Endothelial cell (in vitro differentiated cells): ENCODE measurements around the gene COL25A1. TPM values are rescaled to one million over a fixed set of nuclear protein-coding genes. Genes with fewer than 3 reads are reported as not detected.

Experiments
- DNase-seq: peaks from one replicate; pipeline ENCODE4 v3.0.0; 2021; ENCODE audit warnings: low spot score
- H3K27ac Mint-ChIP-seq: one replicate; pipeline ENCODE4 v1.8.0; 2021; ENCODE audit warnings: mixed read lengths, inconsistent platforms; ENCODE audit not compliant: unreplicated experiment
- H3K27me3 Mint-ChIP-seq: one replicate; pipeline ENCODE4 v1.8.0; 2021; ENCODE audit warnings: mild to moderate bottlenecking, moderate library complexity, mixed read lengths, inconsistent platforms; ENCODE audit not compliant: unreplicated experiment
- H3K36me3 Mint-ChIP-seq: one replicate; pipeline ENCODE4 v1.8.0; 2021; ENCODE audit warnings: mild to moderate bottlenecking, low read depth, mixed read lengths, inconsistent platforms; ENCODE audit not compliant: unreplicated experiment
- H3K4me1 Mint-ChIP-seq: one replicate; pipeline ENCODE4 v1.8.0; 2021; ENCODE audit warnings: mild to moderate bottlenecking, mixed read lengths, inconsistent platforms; ENCODE audit not compliant: unreplicated experiment
- H3K4me3 Mint-ChIP-seq: one replicate; pipeline ENCODE4 v1.8.0; 2021; ENCODE audit warnings: mild to moderate bottlenecking, mixed read lengths, inconsistent platforms; ENCODE audit not compliant: unreplicated experiment
- H3K9me3 Mint-ChIP-seq: one replicate; pipeline ENCODE4 v1.8.0; 2021; ENCODE audit warnings: mixed read lengths, inconsistent platforms; ENCODE audit not compliant: unreplicated experiment
- total RNA-seq: library from RNA; stranded (reverse); fragmentation: NEBNext Ultra II Directional; extraction: Animal tissue kit (Norgen Biotek cat#: 25700); gene quantifications from one replicate; pipeline ENCODE4 v1.2.1, GENCODE V29; 2021; ENCODE audit not compliant: unreplicated experiment
- TF ChIP-seq, protein P1 (sequence below): fragments of 200-600 bp; sonication (generic); IDR thresholded peaks from one replicate; pipeline ENCODE4 v1.5.0; 2021; ENCODE audit warnings: antibody characterized with exemption; ENCODE audit not compliant: unreplicated experiment

COL25A1 gene
- total RNA-seq, 1 donor from 2014 or later, result 22.7 TPM

DNA sequence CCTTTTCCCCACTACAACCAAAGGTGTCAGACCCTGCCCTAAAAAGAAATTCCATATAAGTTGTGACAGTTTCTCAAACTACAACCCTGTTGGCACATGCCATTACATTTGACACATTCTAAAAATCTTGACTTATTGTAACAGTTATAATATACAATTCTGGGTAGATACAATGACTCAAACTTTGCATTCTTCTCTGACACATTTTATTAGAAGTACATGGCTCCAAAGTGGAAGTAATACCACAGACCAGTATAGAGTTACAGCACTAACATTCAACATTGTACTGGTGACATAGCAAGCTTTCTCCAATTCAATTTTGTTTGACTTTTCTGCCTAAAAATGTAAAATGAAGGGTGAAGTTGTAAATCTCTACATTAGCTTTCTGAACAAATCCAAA is 343.0 kb downstream of the COL25A1 start:
- H3K9me3 Mint-ChIP-seq, result no peaks in the 10 kb centered on the region
- DNase-seq, result no peak

DNA sequence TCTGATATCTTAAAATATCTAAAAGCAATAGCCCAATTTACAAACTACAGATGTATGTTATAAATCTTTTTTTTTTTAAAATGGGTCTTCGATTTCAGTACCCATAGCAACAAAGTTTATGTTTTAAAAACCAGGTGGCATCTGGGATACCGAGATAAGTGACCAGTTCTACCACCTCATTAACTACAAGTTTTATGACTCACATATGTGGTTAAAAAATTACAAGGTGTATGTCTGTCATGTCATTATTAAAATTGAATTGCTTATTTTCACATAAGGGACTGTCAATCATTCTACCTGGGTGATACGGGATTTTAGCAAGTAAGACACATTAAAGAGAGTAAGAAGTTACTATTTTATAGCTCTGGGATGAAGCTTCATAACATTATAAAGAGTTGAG is 347.6 kb downstream of the COL25A1 start:
- peaks cover 2% of the 10 kb centered on the region for H3K27me3 Mint-ChIP-seq
- no peaks in the 10 kb centered on the region for H3K36me3 Mint-ChIP-seq
- peaks cover 16% of the 10 kb centered on the region for H3K4me1 Mint-ChIP-seq
- H3K27ac Mint-ChIP-seq, result no peak overlapping the region
- no peaks in the 10 kb centered on the region for H3K9me3 Mint-ChIP-seq
- TF ChIP-seq, protein P1, sequence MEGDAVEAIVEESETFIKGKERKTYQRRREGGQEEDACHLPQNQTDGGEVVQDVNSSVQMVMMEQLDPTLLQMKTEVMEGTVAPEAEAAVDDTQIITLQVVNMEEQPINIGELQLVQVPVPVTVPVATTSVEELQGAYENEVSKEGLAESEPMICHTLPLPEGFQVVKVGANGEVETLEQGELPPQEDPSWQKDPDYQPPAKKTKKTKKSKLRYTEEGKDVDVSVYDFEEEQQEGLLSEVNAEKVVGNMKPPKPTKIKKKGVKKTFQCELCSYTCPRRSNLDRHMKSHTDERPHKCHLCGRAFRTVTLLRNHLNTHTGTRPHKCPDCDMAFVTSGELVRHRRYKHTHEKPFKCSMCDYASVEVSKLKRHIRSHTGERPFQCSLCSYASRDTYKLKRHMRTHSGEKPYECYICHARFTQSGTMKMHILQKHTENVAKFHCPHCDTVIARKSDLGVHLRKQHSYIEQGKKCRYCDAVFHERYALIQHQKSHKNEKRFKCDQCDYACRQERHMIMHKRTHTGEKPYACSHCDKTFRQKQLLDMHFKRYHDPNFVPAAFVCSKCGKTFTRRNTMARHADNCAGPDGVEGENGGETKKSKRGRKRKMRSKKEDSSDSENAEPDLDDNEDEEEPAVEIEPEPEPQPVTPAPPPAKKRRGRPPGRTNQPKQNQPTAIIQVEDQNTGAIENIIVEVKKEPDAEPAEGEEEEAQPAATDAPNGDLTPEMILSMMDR, result no peak
- DNase-seq, result no peak
- H3K4me3 Mint-ChIP-seq, result no peak overlapping the region

More for the DNA sequence above, 343.0 kb downstream of the COL25A1 start:
- Mint-ChIP-seq H3K4me1 (peaks cover 17% of the 10 kb centered on the region), H3K27me3 (no peaks in the 10 kb centered on the region), H3K36me3 (no peaks in the 10 kb centered on the region), H3K27ac (no peak overlapping the region), H3K4me3 (no peak overlapping the region)
- TF ChIP-seq, protein P1, result no peak

DNA sequence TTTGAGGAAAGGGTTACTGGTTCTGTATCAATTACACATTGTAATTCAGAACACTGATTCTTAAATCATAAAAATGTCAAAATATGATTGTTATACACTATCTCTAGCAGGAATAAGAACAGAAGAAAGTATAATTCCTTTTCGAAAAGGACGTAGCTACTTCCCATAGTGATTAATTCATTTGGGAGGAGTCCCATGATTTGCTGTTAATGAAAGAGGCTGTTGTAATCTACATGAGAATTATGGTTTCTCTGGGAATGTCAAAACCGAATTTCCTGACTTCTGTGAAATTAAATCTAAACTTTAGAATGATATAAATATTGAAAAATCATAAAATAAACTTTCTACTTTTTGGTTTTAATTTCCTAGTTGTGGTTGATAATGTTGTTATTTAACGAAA is 348.5 kb downstream of the COL25A1 start:
- no peaks in the 10 kb centered on the region for H3K9me3 Mint-ChIP-seq
- no peaks in the 10 kb centered on the region for H3K36me3 Mint-ChIP-seq
- H3K27ac Mint-ChIP-seq, result no peak overlapping the region
- TF ChIP-seq, protein P1, result no peak
- no peak for DNase-seq
- H3K4me1 Mint-ChIP-seq, result peaks cover 13% of the 10 kb centered on the region
- peaks cover 2% of the 10 kb centered on the region for H3K27me3 Mint-ChIP-seq
- H3K4me3 Mint-ChIP-seq, result no peak overlapping the region

DNA sequence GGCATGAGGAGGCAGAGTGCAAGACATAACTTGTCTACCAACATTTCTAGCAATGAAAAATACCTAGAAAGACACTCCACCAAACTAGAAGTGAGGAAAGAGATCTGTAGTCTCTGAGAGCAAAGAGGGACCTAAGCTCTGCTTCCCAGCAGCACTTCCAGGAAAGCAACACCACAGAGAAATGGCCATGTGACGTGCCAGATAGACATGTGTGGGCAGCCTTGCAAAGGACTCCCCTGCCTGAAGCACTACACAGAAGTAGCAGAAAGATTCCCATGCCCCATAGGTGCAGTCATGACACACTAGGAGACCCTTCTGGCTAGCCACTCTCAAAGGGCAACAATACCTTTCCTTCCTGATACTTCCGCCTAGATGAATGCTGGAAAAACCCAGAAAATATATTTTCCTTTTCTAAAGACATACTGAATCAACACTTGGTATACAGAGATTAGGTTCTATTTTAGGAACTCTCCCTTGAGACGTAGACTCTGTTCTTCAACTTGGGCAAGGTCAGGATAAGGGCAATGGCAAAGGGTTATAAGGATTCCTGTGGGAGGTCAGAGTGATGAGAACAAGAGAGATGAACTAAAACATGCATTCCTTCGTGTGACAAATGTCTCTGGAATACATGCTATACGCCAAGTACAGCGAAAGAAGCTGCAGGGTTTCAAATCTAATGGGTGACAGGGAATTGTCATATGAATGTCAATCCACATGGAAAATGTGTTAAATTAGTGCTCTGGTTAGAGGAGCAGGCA is 352.1 kb downstream of the COL25A1 start:
- TF ChIP-seq, protein P1, result no peak
- Mint-ChIP-seq H3K4me3 (no peak overlapping the region), H3K36me3 (no peaks in the 10 kb centered on the region), H3K27me3 (peaks cover 5% of the 10 kb centered on the region), H3K9me3 (no peaks in the 10 kb centered on the region), H3K27ac (no peak overlapping the region), H3K4me1 (peaks cover 10% of the 10 kb centered on the region)
- DNase-seq, result no peak

DNA sequence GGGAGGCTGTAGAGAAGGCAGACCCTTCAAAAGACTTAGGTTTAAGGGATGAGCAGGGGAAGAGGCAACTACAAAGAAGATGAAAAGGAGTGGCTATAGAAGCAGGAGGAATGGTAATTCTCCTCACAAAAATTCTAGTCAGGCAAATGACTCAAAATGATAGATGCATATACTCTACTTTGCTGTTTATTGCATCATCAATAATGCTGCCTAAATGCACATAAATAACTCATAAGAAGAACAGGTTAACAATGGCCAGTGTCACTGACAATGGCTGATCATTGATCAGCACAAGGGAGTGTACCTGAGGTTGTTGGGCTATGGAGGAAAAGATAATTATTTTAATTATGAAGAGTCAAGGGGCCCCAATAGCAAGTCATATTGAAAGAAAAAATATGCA is 354.9 kb downstream of the COL25A1 start:
- Mint-ChIP-seq H3K27ac (no peak overlapping the region), H3K36me3 (no peaks in the 10 kb centered on the region), H3K4me1 (no peaks in the 10 kb centered on the region), H3K27me3 (peaks cover 5% of the 10 kb centered on the region), H3K9me3 (no peaks in the 10 kb centered on the region), H3K4me3 (no peak overlapping the region)
- TF ChIP-seq, protein P1, result no peak
- DNase-seq, result no peak
